ENCODE data around the gene BTG4. TPM values are rescaled to one million over a fixed set of nuclear protein-coding genes. Genes with fewer than 3 reads are reported as not detected.

BTG4 gene
- polyA plus RNA-seq, 1 donor from 2014 or later = not detected

DNA sequence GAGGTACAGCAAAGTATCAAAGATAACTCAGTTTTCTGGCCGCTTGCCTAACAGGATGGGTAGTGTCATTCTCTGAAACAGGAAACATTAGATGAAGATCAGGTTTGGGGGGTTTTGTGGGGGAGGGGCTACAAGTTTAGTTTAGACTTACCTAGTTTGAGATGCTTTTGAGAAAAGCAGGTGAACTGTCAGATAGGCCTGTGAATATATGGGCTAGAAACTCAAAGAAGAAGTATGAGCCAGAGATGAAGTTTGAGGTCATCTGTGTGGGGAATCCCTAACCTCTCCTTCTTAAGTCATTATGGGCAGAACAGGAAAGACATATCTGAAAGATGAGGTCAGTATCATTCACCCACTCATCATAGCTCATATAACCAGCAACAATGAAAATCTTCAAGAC lies 14.3 kb upstream of the BTG4 start:
- H3K4me3 Mint-ChIP-seq = no peak overlapping the region
- peaks cover 2% of the 10 kb centered on the region for H3K27me3 Mint-ChIP-seq

DNA sequence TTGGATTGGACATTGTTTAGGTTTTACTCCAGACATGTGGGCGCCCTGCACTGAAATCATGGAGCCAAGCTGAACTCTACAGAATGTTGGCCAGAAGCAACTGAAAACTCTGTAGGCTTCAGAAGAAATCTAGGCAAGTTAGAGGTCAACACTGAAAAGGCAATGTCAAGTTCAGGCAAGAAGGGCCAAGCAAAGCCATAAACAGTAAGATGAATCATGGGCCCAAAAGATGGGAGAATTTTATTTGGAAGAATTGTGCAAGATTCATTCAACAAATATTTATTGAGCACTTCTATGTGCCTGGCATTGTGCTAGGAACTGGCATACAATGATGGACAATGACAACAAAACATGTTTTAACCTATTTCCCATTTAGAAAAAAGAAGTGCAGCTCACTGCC lies 13.3 kb upstream of the BTG4 start:
- H3K27me3 Mint-ChIP-seq = peaks cover 2% of the 10 kb centered on the region
- no peaks in the 10 kb centered on the region for H3K9me3 Mint-ChIP-seq
- no peak overlapping the region for H3K27ac Mint-ChIP-seq
- H3K4me1 Mint-ChIP-seq = peaks cover 0 to 1% (median 0%) of the 10 kb centered on the region in 3 donors
- H3K36me3 Mint-ChIP-seq = no peaks in the 10 kb centered on the region
- H3K4me3 Mint-ChIP-seq = no peak overlapping the region

More for the DNA sequence above, 14.3 kb upstream of the BTG4 start:
- peaks cover 0 to 1% (median 0%) of the 10 kb centered on the region in 3 donors for H3K4me1 Mint-ChIP-seq
- no peaks in the 10 kb centered on the region for H3K9me3 Mint-ChIP-seq
- H3K27ac Mint-ChIP-seq = no peak overlapping the region
- no peaks in the 10 kb centered on the region for H3K36me3 Mint-ChIP-seq

- Mint-ChIP-seq H3K4me1 (peaks cover 0 to 1% (median 0%) of the 10 kb centered on the region in 3 donors), H3K4me3 (no peak overlapping the region), H3K9me3 (no peaks in the 10 kb centered on the region), H3K27me3 (peaks cover 2% of the 10 kb centered on the region), H3K27ac (no peak overlapping the region), H3K36me3 (no peaks in the 10 kb centered on the region)
Observed at GRCh38 chr11:111524056-111524455, 11.9 kb upstream of the BTG4 start.

DNA sequence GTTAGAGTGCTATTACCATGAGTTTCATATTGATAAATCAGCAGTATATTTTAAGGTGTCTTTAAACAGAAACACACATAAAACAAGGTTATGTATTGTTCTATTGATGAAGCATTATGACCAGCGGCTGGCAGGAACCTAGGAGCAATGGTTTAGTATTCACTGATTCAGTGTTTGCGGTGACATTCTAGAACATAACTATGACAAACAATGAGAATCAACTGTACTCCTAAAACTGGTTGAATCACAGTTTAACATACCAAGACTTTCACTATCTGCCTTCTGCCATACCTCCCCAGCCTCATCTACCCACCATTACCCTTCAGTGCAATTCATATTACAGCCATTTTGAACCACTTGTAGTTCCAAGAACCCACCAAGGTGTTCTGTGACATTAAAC lies 11.2 kb upstream of the BTG4 start:
- Mint-ChIP-seq H3K4me3 (no peak overlapping the region), H3K27ac (no peak overlapping the region), H3K27me3 (peaks cover 2% of the 10 kb centered on the region), H3K9me3 (no peaks in the 10 kb centered on the region), H3K36me3 (no peaks in the 10 kb centered on the region), H3K4me1 (peaks cover 0 to 1% (median 0%) of the 10 kb centered on the region in 3 donors)

- Mint-ChIP-seq H3K4me1 (peaks cover 0 to 1% (median 0%) of the 10 kb centered on the region in 3 donors), H3K27me3 (peaks cover 2% of the 10 kb centered on the region), H3K4me3 (no peak overlapping the region), H3K36me3 (peaks cover 2% of the 10 kb centered on the region), H3K27ac (no peak overlapping the region), H3K9me3 (no peaks in the 10 kb centered on the region)
Observed at GRCh38 chr11:111522426-111522825, 10.2 kb upstream of the BTG4 start.

- no peak overlapping the region for H3K4me3 Mint-ChIP-seq
- no peaks in the 10 kb centered on the region for H3K4me1 Mint-ChIP-seq
- no peaks in the 10 kb centered on the region for H3K9me3 Mint-ChIP-seq
- peaks cover 2% of the 10 kb centered on the region for H3K36me3 Mint-ChIP-seq
- H3K27me3 Mint-ChIP-seq = peaks cover 2% of the 10 kb centered on the region
- no peak overlapping the region for H3K27ac Mint-ChIP-seq
Observed at GRCh38 chr11:111521135-111521534, 8.9 kb upstream of the BTG4 start.

GRCh38 chr11:111520560-111520959 lies 8.4 kb upstream of the BTG4 start:
- Mint-ChIP-seq H3K27ac (no peak overlapping the region), H3K4me3 (no peak overlapping the region), H3K4me1 (no peaks in the 10 kb centered on the region), H3K27me3 (no peaks in the 10 kb centered on the region), H3K9me3 (no peaks in the 10 kb centered on the region), H3K36me3 (peaks cover 2% of the 10 kb centered on the region)

DNA sequence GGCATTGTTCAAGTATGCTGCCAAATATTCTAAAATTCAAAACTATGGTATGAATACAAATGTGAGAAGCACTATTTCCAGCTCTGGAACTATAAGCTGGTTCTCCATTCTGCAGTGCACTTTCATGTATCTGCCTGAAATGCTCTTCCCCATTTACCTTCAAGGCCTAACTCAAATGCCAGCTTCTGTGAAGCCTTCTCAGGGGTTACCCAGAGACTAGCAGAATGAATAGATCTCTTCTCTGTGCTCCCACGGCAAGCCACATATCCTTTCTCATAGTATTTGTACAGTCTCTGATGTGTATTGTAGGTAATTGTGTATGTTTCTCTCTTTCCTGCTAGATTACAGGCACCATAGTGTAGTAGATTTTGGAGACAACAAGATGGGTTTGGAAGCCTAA lies 6.5 kb upstream of the BTG4 start:
- no peak overlapping the region for H3K27ac Mint-ChIP-seq
- no peaks in the 10 kb centered on the region for H3K9me3 Mint-ChIP-seq
- no peak overlapping the region for H3K4me3 Mint-ChIP-seq
- peaks cover 0 to 7% (median 0%) of the 10 kb centered on the region in 3 donors for H3K4me1 Mint-ChIP-seq
- peaks cover 10% of the 10 kb centered on the region for H3K27me3 Mint-ChIP-seq
- H3K36me3 Mint-ChIP-seq = peaks cover 2% of the 10 kb centered on the region

GRCh38 chr11:111515591-111515990 lies 3.4 kb upstream of the BTG4 start:
- Mint-ChIP-seq H3K9me3 (no peaks in the 10 kb centered on the region), H3K4me1 (peaks cover 0 to 12% (median 4%) of the 10 kb centered on the region in 3 donors)

GRCh38 chr11:111514216-111515031 lies 2.2 kb upstream of the BTG4 start, which contains the start of gene HOATZ:
Gene HOATZ, plus strand, starts transcription at chr11:111514778. Its CDS starts 7 bp downstream, at chr11:111514785.
- Mint-ChIP-seq H3K4me1 (peaks cover 0 to 12% (median 4%) of the 10 kb centered on the region in 3 donors), H3K27ac (no peak within 1 kb of the TSS), H3K4me3 (peak within 1 kb of the TSS; percentile 30 to 88 (median 56)), H3K36me3 (peaks cover 4% of the 10 kb centered on the region), H3K27me3 (peaks cover 25% of the 10 kb centered on the region), H3K9me3 (no peaks in the 10 kb centered on the region)

More at GRCh38 chr11:111515591-111515990, 3.4 kb upstream of the BTG4 start:
- Mint-ChIP-seq H3K4me3 (no peak overlapping the region), H3K27me3 (peaks cover 19% of the 10 kb centered on the region), H3K27ac (no peak overlapping the region), H3K36me3 (peaks cover 4% of the 10 kb centered on the region)

- no peak overlapping the region for H3K27ac Mint-ChIP-seq
- H3K9me3 Mint-ChIP-seq = no peaks in the 10 kb centered on the region
- peaks cover 4% of the 10 kb centered on the region for H3K36me3 Mint-ChIP-seq
- H3K4me1 Mint-ChIP-seq = peaks cover 0 to 12% (median 4%) of the 10 kb centered on the region in 3 donors
- peaks cover 25% of the 10 kb centered on the region for H3K27me3 Mint-ChIP-seq
- H3K4me3 Mint-ChIP-seq = peak overlapping the region; percentile 30 to 75 (median 38)
Observed at GRCh38 chr11:111513240-111513605, 1.0 kb upstream of the BTG4 start.

GRCh38 chr11:111510311-111510710 lies 1.9 kb downstream of the BTG4 start:
- Mint-ChIP-seq H3K9me3 (no peaks in the 10 kb centered on the region), H3K4me1 (peaks cover 0 to 12% (median 4%) of the 10 kb centered on the region in 3 donors), H3K36me3 (peaks cover 2% of the 10 kb centered on the region), H3K27ac (no peak overlapping the region), H3K4me3 (no peak overlapping the region), H3K27me3 (peaks cover 25% of the 10 kb centered on the region)

- Mint-ChIP-seq H3K27me3 (peaks cover 9% of the 10 kb centered on the region), H3K36me3 (no peaks in the 10 kb centered on the region), H3K9me3 (peaks cover 0 to 2% (median 1%) of the 10 kb centered on the region in 3 donors), H3K4me1 (no peaks in the 10 kb centered on the region), H3K27ac (no peak overlapping the region), H3K4me3 (no peak overlapping the region)
Observed at GRCh38 chr11:111502611-111503010, 9.6 kb downstream of the BTG4 start.

GRCh38 chr11:111500481-111500880 lies 11.7 kb downstream of the BTG4 start:
- Mint-ChIP-seq H3K27ac (no peak overlapping the region), H3K9me3 (peaks cover 0 to 2% (median 1%) of the 10 kb centered on the region in 3 donors), H3K36me3 (no peaks in the 10 kb centered on the region), H3K4me1 (no peaks in the 10 kb centered on the region), H3K27me3 (peaks cover 11% of the 10 kb centered on the region), H3K4me3 (no peak overlapping the region)

GRCh38 chr11:111499483-111499882 lies 12.7 kb downstream of the BTG4 start:
- H3K4me3 Mint-ChIP-seq = no peak overlapping the region
- peaks cover 0 to 2% (median 1%) of the 10 kb centered on the region in 3 donors for H3K9me3 Mint-ChIP-seq
- H3K4me1 Mint-ChIP-seq = no peaks in the 10 kb centered on the region
- H3K27ac Mint-ChIP-seq = no peak overlapping the region
- H3K36me3 Mint-ChIP-seq = no peaks in the 10 kb centered on the region
- H3K27me3 Mint-ChIP-seq = peaks cover 11% of the 10 kb centered on the region

DNA sequence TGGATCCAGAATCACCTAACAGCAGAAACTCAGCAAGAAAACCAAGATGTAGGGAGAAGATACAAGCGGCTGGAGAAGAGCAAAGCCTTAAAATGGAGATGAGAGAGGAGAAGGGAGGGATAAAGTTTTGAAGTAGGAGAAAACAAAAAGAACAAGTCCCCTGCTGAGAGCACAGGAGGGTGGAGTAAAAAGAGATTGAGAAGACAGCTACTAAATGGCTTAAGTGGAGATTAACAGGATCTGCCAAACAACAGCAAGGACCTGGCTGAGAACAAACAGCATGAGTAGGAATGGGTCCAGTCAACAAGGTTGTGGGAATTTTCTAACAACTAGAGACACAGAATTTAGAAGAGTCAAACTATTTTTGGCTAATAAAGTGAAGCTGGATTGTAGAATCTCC lies 18.1 kb downstream of the BTG4 start:
- peaks cover 10% of the 10 kb centered on the region for H3K27me3 Mint-ChIP-seq
- no peak overlapping the region for H3K4me3 Mint-ChIP-seq
- no peak overlapping the region for H3K27ac Mint-ChIP-seq
- H3K9me3 Mint-ChIP-seq = peaks cover 0 to 3% (median 0%) of the 10 kb centered on the region in 3 donors
- no peaks in the 10 kb centered on the region for H3K4me1 Mint-ChIP-seq
- peaks cover 5% of the 10 kb centered on the region for H3K36me3 Mint-ChIP-seq

Measured in IgD-negative memory B cell (primary cell).